Muscle of leg (tissue), 11 donors: ENCODE measurements around the gene EFNA5. TPM values are rescaled to one million over a fixed set of nuclear protein-coding genes. Genes with fewer than 3 reads are reported as not detected.

Source experiments
- DNase-seq: peaks from one replicate; pipeline ENCODE4 v3.0.0; 2013
- H3K27ac ChIP-seq: one replicate; pipeline ENCODE4 v1.5.1; 2013; ENCODE audit warnings: mild to moderate bottlenecking, low read length, control low read depth
- H3K27me3 ChIP-seq: one replicate; pipeline ENCODE4 v1.6.1; 2013; ENCODE audit warnings: low read length; ENCODE audit not compliant: control insufficient read depth, insufficient read depth
- H3K36me3 ChIP-seq: one replicate; pipeline ENCODE4 v1.6.1; 2013; ENCODE audit warnings: low read length; ENCODE audit not compliant: control insufficient read depth, insufficient read depth
- H3K4me1 ChIP-seq: one replicate; pipeline ENCODE4 v1.6.1; 2013; ENCODE audit warnings: low read length; ENCODE audit not compliant: control insufficient read depth, insufficient read depth
- H3K4me3 ChIP-seq: one replicate; pipeline ENCODE4 v1.5.1; 2013; ENCODE audit warnings: low read length, control low read depth
- H3K9me3 ChIP-seq: replicated peaks from 2 replicates; pipeline ENCODE4 v1.6.1; 2013; ENCODE audit warnings: low read depth, low read length; ENCODE audit not compliant: control insufficient read depth
- WGBS: methylation state at CpG from one replicate; pipeline ENCODE4 v1.1.5; 2013; ENCODE audit warnings: missing lambda C conversion rate; ENCODE audit not compliant: insufficient coverage; 5-methylcytosine and 5-hydroxymethylcytosine counted together
- polyA plus RNA-seq, 8 donors: library from polyadenylated mRNA; unstranded; fragments of 120-200 nt; gene quantifications; one replicate each; pipeline versions ENCODE4 v1.2.1 to v1.2.3, GENCODE V29; 2013; ENCODE audit warnings: inconsistent platforms in 1 of 8, low replicate concordance in 1 of 8; ENCODE audit not compliant: insufficient read length in 8 of 8, insufficient read depth in 1 of 8
- total RNA-seq: library from RNA; stranded (reverse); fragments of 120-200 nt; gene quantifications from one replicate; pipeline ENCODE4 v1.2.4, GENCODE V29; 2013

Gene EFNA5
- total and polyA plus RNA-seq, 9 donors = 2.2 to 11.4 (median 4.0) TPM

- H3K4me1 ChIP-seq = no peaks in the 10 kb centered on the region
- H3K27me3 ChIP-seq = no peaks in the 10 kb centered on the region
- no peaks in the 10 kb centered on the region for H3K9me3 ChIP-seq
- H3K27ac ChIP-seq = no peak overlapping the region
- DNase-seq = no peak
- WGBS = no CpG with 5 or more reads among the region's 1 CpG
- no peak overlapping the region for H3K4me3 ChIP-seq
- H3K36me3 ChIP-seq = no peaks in the 10 kb centered on the region
Measured at GRCh38 chr5:107624235-107624634, 46.5 kb downstream of the EFNA5 start.

GRCh38 chr5:107621089-107621488 is 49.6 kb downstream of the EFNA5 start:
- no peak overlapping the region for H3K27ac ChIP-seq
- no peaks in the 10 kb centered on the region for H3K36me3 ChIP-seq
- no CpG with 5 or more reads among the region's 1 CpG for WGBS
- H3K4me3 ChIP-seq = no peak overlapping the region
- no peaks in the 10 kb centered on the region for H3K27me3 ChIP-seq
- no peaks in the 10 kb centered on the region for H3K4me1 ChIP-seq
- no peaks in the 10 kb centered on the region for H3K9me3 ChIP-seq
- no peak for DNase-seq

GRCh38 chr5:107619781-107620180 is 51.0 kb downstream of the EFNA5 start:
- H3K36me3 ChIP-seq = no peaks in the 10 kb centered on the region
- no peaks in the 10 kb centered on the region for H3K4me1 ChIP-seq
- H3K9me3 ChIP-seq = no peaks in the 10 kb centered on the region
- H3K4me3 ChIP-seq = no peak overlapping the region
- whole genome bisulfite sequencing = no CpG with 5 or more reads among the region's 2 CpGs
- no peak for DNase-seq
- H3K27me3 ChIP-seq = no peaks in the 10 kb centered on the region
- no peak overlapping the region for H3K27ac ChIP-seq

- Histone ChIP-seq H3K27me3 (no peaks in the 10 kb centered on the region), H3K27ac (no peak overlapping the region), H3K4me1 (no peaks in the 10 kb centered on the region), H3K36me3 (no peaks in the 10 kb centered on the region), H3K9me3 (no peaks in the 10 kb centered on the region), H3K4me3 (no peak overlapping the region)
- WGBS = no CpG with 5 or more reads among the region's 3 CpGs
- no peak for DNase-seq
Measured at GRCh38 chr5:107618242-107618641, 52.5 kb downstream of the EFNA5 start.

GRCh38 chr5:107617052-107617451 is 53.7 kb downstream of the EFNA5 start:
- no peak for DNase-seq
- no peaks in the 10 kb centered on the region for H3K27me3 ChIP-seq

GRCh38 chr5:107616213-107616612 is 54.5 kb downstream of the EFNA5 start:
- Histone ChIP-seq H3K9me3 (no peaks in the 10 kb centered on the region), H3K27me3 (no peaks in the 10 kb centered on the region), H3K4me3 (no peak overlapping the region), H3K4me1 (no peaks in the 10 kb centered on the region), H3K27ac (no peak overlapping the region), H3K36me3 (no peaks in the 10 kb centered on the region)
- DNase-seq = no peak
- no CpG with 5 or more reads among the region's 4 CpGs for WGBS

More at GRCh38 chr5:107617052-107617451, 53.7 kb downstream of the EFNA5 start:
- Histone ChIP-seq H3K27ac (no peak overlapping the region), H3K4me3 (no peak overlapping the region), H3K9me3 (no peaks in the 10 kb centered on the region), H3K36me3 (no peaks in the 10 kb centered on the region), H3K4me1 (no peaks in the 10 kb centered on the region)
- WGBS = no CpG with 5 or more reads among the region's 1 CpG

- 0% methylated on average over 1 of the region's 7 CpGs for WGBS
Measured at GRCh38 chr5:107615299-107615817, 55.4 kb downstream of the EFNA5 start.

GRCh38 chr5:107612541-107612940 is 58.2 kb downstream of the EFNA5 start:
- Histone ChIP-seq H3K27ac (no peak overlapping the region), H3K9me3 (no peaks in the 10 kb centered on the region), H3K4me1 (no peaks in the 10 kb centered on the region), H3K27me3 (no peaks in the 10 kb centered on the region), H3K4me3 (no peak overlapping the region), H3K36me3 (no peaks in the 10 kb centered on the region)
- DNase-seq = no peak
- no CpG with 5 or more reads among the region's 1 CpG for WGBS

More at GRCh38 chr5:107615299-107615817, 55.4 kb downstream of the EFNA5 start:
- no peaks in the 10 kb centered on the region for H3K4me1 ChIP-seq
- no peak overlapping the region for H3K27ac ChIP-seq
- H3K36me3 ChIP-seq = no peaks in the 10 kb centered on the region
- no peak for DNase-seq
- no peaks in the 10 kb centered on the region for H3K27me3 ChIP-seq
- no peaks in the 10 kb centered on the region for H3K9me3 ChIP-seq
- no peak overlapping the region for H3K4me3 ChIP-seq

GRCh38 chr5:107610798-107611197 is 59.9 kb downstream of the EFNA5 start:
- no peaks in the 10 kb centered on the region for H3K4me1 ChIP-seq
- no peaks in the 10 kb centered on the region for H3K36me3 ChIP-seq
- no peaks in the 10 kb centered on the region for H3K27me3 ChIP-seq
- DNase-seq = no peak
- no peaks in the 10 kb centered on the region for H3K9me3 ChIP-seq
- WGBS = 91% methylated on average over 9 of the region's 12 CpGs
- H3K4me3 ChIP-seq = no peak overlapping the region
- no peak overlapping the region for H3K27ac ChIP-seq

GRCh38 chr5:107607671-107608345 is 62.9 kb downstream of the EFNA5 start:
- Histone ChIP-seq H3K4me3 (no peak overlapping the region), H3K9me3 (no peaks in the 10 kb centered on the region), H3K4me1 (no peaks in the 10 kb centered on the region), H3K27ac (no peak overlapping the region), H3K36me3 (no peaks in the 10 kb centered on the region), H3K27me3 (no peaks in the 10 kb centered on the region)
- DNase-seq = no peak
- 71% methylated on average over 5 of the region's 9 CpGs for WGBS
